Measurements from ENCODE around the gene ZSWIM9. TPM values are rescaled to one million over a fixed set of nuclear protein-coding genes. Genes with fewer than 3 reads are reported as not detected.
"Not testable (repeated sequence)": the region's sequence is repeated elsewhere in the genome, so short reads cannot be mapped to it uniquely, and the experiment has no call there.

The ZSWIM9 gene
- total RNA-seq, 1 donor from 2014 or later = 13.4 TPM

DNA sequence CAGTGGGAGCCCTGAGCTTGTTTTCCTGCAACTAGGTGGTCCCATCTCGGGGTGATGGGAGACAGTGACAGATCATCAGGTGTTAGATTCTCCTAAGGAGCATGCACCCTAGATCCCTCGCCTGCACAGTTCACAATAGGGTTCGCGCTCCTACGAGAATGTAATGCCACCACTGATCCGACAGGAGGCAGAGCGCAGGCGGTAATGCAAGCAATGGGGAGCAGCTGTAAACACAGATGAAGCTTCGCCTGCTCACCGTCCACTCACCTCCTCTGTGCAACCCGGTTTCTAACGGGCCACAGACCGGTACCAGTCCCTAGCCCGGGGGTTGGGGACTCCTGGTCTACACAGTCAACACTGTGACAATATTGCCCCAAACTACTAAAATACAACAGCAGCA lies 46.5 kb downstream of the ZSWIM9 start:
- H3K4me3 Mint-ChIP-seq = no peak overlapping the region
- peaks cover 23% of the 10 kb centered on the region for H3K36me3 Mint-ChIP-seq (ENCODE audit: low read depth)
- no peak for DNase-seq (ENCODE audit: low read depth, low spot score)
- no peaks in the 10 kb centered on the region for H3K9me3 Mint-ChIP-seq
- no peaks in the 10 kb centered on the region for H3K27me3 Mint-ChIP-seq (ENCODE audit: low read depth)
- peaks cover 14% of the 10 kb centered on the region for H3K4me1 Mint-ChIP-seq
- H3K27ac Mint-ChIP-seq (ENCODE audit: unreplicated experiment) = no peak overlapping the region
- TF ChIP-seq, protein P1, sequence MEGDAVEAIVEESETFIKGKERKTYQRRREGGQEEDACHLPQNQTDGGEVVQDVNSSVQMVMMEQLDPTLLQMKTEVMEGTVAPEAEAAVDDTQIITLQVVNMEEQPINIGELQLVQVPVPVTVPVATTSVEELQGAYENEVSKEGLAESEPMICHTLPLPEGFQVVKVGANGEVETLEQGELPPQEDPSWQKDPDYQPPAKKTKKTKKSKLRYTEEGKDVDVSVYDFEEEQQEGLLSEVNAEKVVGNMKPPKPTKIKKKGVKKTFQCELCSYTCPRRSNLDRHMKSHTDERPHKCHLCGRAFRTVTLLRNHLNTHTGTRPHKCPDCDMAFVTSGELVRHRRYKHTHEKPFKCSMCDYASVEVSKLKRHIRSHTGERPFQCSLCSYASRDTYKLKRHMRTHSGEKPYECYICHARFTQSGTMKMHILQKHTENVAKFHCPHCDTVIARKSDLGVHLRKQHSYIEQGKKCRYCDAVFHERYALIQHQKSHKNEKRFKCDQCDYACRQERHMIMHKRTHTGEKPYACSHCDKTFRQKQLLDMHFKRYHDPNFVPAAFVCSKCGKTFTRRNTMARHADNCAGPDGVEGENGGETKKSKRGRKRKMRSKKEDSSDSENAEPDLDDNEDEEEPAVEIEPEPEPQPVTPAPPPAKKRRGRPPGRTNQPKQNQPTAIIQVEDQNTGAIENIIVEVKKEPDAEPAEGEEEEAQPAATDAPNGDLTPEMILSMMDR (conservative IDR thresholded peaks at IDR 0.05) = peak; percentile 30

DNA sequence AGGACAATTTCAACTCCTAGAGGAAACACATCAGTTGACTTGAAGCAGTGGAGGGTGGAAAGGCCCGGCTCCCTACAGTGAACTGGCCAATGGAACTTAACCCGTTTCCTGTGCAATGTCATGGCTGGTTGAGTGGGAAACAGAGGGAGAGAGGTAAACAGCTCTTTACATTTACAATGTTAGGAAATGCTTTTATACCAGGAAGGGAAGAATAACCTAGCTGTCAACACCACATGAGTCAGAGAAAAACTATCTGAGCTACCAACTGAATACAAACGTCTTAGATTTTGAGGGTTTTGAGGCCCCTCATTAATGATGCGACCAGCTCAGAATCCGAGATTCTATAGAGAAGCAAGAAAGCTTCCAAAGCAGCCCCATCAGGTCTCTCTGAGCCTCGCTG lies 48.5 kb downstream of the ZSWIM9 start:
- TF ChIP-seq, protein P1 (conservative IDR thresholded peaks at IDR 0.05) = no peak
- H3K27me3 Mint-ChIP-seq (ENCODE audit: low read depth) = no peaks in the 10 kb centered on the region
- peak overlapping the region; percentile 78 for H3K27ac Mint-ChIP-seq (ENCODE audit: unreplicated experiment)
- H3K36me3 Mint-ChIP-seq (ENCODE audit: low read depth) = peaks cover 19% of the 10 kb centered on the region
- H3K9me3 Mint-ChIP-seq = no peaks in the 10 kb centered on the region
- no peak for DNase-seq (ENCODE audit: low read depth, low spot score)
- no peak overlapping the region for H3K4me3 Mint-ChIP-seq
- peaks cover 14% of the 10 kb centered on the region for H3K4me1 Mint-ChIP-seq

DNA sequence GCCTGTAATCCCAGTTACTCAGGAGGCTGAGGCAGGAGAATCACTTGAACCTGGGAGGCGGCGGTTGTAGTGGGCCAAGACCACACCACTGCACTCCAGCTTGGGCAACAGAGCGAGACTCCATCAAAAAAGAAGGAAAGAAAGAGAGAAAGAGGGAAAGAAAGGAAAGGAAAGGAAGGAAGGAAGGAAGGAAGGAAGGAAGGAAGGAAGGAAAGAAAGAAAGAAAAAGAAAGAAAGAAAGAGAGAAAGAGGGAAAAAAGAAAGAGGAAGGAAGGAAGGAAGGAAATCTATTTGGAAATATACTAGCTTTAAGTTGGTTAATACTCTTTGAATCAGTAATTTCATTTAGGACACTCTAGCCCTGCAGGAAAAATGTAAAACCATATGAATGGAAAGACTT lies 50.3 kb downstream of the ZSWIM9 start:
- Mint-ChIP-seq H3K36me3 (ENCODE audit: low read depth) (peaks cover 12% of the 10 kb centered on the region), H3K4me1 (peaks cover 14% of the 10 kb centered on the region)
- not testable (repeated sequence) for H3K27me3 Mint-ChIP-seq (ENCODE audit: low read depth); H3K4me3 Mint-ChIP-seq; DNase-seq (ENCODE audit: low read depth, low spot score); H3K27ac Mint-ChIP-seq (ENCODE audit: unreplicated experiment); H3K9me3 Mint-ChIP-seq

DNA sequence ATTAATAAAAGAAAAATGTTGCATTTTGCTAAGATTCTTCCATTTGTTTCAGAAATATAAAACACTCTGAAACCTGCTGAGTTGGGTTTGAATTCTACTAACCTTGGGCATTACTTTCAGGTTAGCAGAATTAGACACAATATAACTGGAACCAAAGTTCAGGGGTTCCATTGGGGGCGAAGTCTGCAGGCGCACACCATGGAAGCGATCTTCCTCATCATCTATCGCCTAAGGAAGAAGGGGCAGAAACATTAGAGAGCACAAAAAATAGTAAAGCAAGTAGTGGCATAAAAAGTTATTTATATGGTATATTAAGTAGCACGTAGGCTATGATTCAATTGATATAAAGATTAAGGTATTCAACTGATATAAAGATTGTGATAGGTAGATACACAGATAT lies 51.1 kb downstream of the ZSWIM9 start:
- H3K9me3 Mint-ChIP-seq = no peaks in the 10 kb centered on the region
- peaks cover 12% of the 10 kb centered on the region for H3K36me3 Mint-ChIP-seq (ENCODE audit: low read depth)

DNA sequence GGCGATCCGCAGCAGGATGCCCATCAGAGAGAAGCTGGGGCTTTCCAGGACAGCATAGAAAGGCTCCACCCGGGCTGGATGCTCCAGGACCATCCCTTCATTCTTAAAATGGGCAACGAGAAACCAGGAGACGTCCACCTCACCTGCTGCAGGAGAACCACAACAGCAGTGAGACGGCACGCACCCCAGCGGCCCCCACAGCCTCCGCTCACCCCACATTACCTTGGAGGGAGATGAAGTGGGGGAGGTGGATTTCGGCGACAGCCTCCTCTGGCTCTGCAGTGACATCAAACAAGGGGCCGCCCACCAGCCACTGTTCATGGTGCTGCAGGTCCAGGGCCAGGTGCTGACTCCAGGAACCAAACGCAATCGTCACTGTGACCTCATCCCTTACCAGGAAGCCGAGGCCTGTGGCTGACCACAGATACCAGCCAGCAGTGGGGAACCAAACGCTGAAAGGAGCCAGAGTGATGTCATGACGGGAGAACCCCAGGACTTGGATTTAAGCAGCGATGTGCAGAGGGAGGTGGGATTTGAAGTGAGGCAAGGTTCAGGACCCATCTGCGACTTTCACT lies 60.2 kb downstream of the ZSWIM9 start:
- H3K36me3 Mint-ChIP-seq (ENCODE audit: low read depth) = peaks cover 43% of the 10 kb centered on the region
- peaks cover 2% of the 10 kb centered on the region for H3K9me3 Mint-ChIP-seq
- H3K27ac Mint-ChIP-seq (ENCODE audit: unreplicated experiment) = no peak overlapping the region
- DNase-seq (ENCODE audit: low read depth, low spot score) = no peak
- TF ChIP-seq, protein P1 (conservative IDR thresholded peaks at IDR 0.05) = no peak
- no peaks in the 10 kb centered on the region for H3K27me3 Mint-ChIP-seq (ENCODE audit: low read depth)
- H3K4me1 Mint-ChIP-seq = no peaks in the 10 kb centered on the region
- H3K4me3 Mint-ChIP-seq = no peak overlapping the region

More for the DNA sequence above, 51.1 kb downstream of the ZSWIM9 start:
- Mint-ChIP-seq H3K27me3 (ENCODE audit: low read depth) (no peaks in the 10 kb centered on the region), H3K4me3 (no peak overlapping the region), H3K4me1 (peaks cover 14% of the 10 kb centered on the region), H3K27ac (ENCODE audit: unreplicated experiment) (no peak overlapping the region)
- TF ChIP-seq, protein P1 (conservative IDR thresholded peaks at IDR 0.05) = no peak
- no peak for DNase-seq (ENCODE audit: low read depth, low spot score)

DNA sequence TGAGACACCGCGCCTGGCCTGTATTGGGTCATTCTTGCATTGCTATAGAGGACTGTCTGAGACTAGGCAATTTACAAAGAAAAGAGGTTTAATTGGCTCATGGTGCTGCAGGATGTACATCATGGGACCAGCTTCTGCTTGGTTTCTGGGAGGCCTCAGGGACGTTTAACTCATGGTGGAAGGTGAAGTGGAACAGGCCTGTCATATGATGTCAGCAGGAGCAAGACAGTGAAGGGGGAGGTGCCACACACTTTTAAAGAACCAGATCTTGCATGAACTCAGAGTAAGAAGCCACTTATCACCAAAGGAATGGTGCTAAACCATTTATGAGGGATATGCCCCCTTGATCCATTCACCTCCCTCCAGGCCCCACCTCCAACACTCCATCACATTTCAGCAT lies 66.6 kb downstream of the ZSWIM9 start:
- Mint-ChIP-seq H3K27ac (ENCODE audit: unreplicated experiment) (no peak overlapping the region), H3K36me3 (ENCODE audit: low read depth) (peaks cover 38% of the 10 kb centered on the region), H3K4me3 (no peak overlapping the region), H3K27me3 (ENCODE audit: low read depth) (no peaks in the 10 kb centered on the region), H3K4me1 (no peaks in the 10 kb centered on the region), H3K9me3 (no peaks in the 10 kb centered on the region)
- TF ChIP-seq, protein P1 (conservative IDR thresholded peaks at IDR 0.05) = no peak
- no peak for DNase-seq (ENCODE audit: low read depth, low spot score)

Measured in neural crest cell (in vitro differentiated cells).